Coronary artery (tissue), 2 donors: ENCODE data around the gene PBLD.
A peak's percentile ranks its signal among the peaks of the same experiment; 100 is the strongest.
"Not testable (repeated sequence)": the region's sequence is repeated elsewhere in the genome, so short reads cannot be mapped to it uniquely, and the experiment has no call there.

Experiments used
- DNase-seq: peaks from one replicate; pipeline ENCODE4 v3.0.0-alpha.2; 2017; ENCODE audit warnings: low spot score
- H3K27ac ChIP-seq, 2 donors: fragments of 200-600 bp; sonication (generic); one replicate each; pipeline ENCODE4 v1.5.1; 2016 to 2019
- H3K4me3 ChIP-seq: fragments of 200-600 bp; sonication (generic); 2 replicates; pipeline ENCODE4 v1.5.1; 2016; ENCODE audit warnings: mild to moderate bottlenecking, moderate library complexity
- TF ChIP-seq, protein P1 (sequence below): fragments of 200-600 bp; sonication (generic); IDR thresholded peaks from one replicate; pipeline ENCODE4 v1.5.1; 2019; ENCODE audit warnings: antibody characterized with exemption

Gene PBLD

DNA sequence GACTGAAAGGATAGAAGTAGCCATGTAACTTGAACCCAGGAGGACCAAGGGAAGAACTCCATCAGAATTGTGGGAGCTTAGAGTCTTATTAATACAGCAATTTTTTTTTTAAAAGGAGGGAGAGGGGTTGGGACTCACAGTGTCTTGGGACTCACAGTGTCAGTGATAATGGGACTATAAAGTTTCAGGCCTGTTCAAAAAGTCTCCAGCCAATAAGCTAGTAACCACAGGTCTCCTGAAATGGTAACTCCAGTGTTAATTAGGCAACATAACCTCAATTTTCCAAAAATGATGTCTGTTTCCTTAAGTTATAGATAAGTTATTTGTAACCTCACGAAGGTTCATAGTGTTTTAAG, 3.2 kb downstream of the PBLD start:
- H3K4me3 ChIP-seq: no peak overlapping the region
- TF ChIP-seq, protein P1, sequence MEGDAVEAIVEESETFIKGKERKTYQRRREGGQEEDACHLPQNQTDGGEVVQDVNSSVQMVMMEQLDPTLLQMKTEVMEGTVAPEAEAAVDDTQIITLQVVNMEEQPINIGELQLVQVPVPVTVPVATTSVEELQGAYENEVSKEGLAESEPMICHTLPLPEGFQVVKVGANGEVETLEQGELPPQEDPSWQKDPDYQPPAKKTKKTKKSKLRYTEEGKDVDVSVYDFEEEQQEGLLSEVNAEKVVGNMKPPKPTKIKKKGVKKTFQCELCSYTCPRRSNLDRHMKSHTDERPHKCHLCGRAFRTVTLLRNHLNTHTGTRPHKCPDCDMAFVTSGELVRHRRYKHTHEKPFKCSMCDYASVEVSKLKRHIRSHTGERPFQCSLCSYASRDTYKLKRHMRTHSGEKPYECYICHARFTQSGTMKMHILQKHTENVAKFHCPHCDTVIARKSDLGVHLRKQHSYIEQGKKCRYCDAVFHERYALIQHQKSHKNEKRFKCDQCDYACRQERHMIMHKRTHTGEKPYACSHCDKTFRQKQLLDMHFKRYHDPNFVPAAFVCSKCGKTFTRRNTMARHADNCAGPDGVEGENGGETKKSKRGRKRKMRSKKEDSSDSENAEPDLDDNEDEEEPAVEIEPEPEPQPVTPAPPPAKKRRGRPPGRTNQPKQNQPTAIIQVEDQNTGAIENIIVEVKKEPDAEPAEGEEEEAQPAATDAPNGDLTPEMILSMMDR: no peak
- DNase-seq: no peak
- peak overlapping the region in 1 of 2 donors; percentile 98 for H3K27ac ChIP-seq

DNA sequence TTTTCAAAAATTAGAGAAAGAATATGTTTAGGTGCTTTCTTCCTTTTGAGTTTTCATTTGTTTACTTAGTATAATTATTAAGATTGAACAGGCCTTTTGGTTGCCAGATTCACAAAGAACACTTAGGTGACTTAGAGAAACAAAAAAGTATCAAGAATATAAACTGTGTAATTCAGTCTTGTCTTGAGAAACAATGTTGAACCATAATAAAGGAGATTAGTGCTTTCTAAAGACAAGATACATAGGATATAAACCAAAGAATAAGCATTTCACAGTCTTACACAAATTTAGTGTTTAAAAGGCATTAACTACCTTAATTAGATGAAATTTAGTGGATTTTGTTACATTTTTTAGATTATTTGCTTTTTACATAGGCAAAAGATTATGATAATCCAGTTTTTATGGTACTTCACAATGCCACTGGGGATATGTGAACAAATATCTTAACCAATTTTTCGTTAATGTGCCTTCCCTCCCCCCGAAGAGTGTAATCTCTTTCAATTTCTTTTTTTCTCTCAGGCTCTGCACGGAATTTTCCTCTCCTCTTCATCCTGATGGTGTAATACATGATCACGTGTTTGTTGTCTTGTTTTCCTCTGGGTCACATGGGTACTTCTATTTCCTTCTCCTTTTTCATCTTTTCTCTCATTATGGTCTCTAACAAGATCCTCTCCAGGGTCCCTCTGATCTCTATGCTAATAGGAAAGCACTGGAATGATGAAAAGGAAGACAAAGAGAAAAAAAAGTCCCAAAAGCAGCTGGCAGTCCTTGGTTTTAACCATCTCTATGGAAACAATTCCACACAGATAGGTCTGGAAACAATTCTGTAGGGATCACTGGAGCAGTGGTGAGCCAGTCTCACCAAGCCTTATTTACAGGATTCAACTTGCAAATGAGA, 4.6 kb downstream of the PBLD start:
- H3K27ac ChIP-seq: peak overlapping the region in 1 of 2 donors; percentile 98
- peak overlapping the region; percentile 39 for H3K4me3 ChIP-seq
- DNase-seq: no peak
- TF ChIP-seq, protein P1: no peak

DNA sequence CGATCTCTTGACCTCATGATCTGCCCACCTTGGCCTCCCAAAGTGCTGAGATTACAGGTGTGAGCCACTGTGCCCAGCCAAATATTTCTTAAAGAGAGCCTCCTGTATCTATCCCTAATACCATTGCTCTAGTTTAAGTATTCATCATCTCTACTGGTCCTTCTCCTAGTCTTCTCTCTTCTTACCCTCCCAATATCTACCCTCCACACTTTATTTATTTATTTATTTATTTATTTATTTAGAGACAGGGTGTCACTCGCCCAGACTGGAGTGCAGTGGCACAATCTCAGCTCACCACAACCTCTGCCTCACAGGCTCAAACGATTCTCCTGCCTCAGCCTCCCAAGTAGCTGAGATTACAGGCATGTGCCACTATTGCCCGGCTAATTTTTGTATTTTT, 8.3 kb downstream of the PBLD start:
- H3K27ac ChIP-seq, H3K4me3 ChIP-seq, DNase-seq: not testable (repeated sequence)

DNA sequence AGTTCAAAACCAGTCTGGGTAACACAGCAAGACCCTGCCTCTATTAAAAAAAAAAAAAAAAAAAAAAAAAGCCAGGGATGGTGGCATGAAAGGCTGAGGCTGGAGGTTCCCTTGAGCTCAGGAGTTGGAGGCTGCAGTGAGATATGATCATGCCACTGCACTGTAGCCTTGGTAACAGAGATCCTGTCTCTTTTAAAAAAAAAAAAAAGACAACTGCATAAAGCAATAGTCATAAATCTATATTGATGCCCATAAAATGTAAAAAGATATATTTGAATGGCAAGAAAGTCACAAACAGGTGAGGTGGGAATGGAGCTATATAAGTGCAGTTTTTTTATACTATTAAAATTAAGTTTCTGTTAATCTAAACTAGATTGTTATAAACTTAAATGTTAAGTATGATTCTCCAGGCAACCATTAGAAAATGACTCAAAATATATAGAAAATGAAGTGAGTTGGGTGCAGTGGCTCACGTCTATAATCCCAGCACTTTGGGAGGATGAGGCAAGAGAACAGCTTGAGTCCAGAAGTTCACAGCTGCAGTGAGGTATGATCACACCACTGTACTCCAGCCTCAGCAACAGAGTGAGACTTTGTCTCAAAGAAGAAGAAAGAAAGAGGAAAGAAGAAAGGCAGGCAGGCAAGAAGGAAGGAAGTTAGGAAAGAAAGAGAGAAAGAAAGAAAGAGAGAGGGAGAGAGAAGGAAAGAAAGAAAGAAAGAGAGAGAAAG, 14.2 kb downstream of the PBLD start:
- H3K27ac ChIP-seq: no peak overlapping the region
- TF ChIP-seq, protein P1: no peak
- H3K4me3 ChIP-seq: no peak overlapping the region
- DNase-seq: no peak

DNA sequence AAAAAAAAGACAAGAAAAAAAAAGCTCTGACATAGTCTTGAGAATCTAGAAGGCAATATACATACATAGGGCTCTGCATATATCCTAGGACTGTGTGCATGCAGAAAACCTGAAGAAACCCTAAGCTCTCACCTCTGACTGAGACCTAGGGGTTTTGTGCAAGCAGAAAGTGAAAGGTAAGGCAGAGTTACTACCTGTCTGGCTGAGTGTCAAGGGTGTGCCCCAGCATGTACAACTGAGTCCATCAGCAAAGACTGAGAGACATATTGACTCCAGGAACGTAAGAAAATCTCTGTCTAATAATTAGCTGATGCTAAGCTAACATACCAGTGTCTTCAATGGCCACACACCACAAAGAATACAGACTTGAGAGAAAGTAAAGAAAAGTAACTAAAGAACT, 17.1 kb downstream of the PBLD start:
- Histone ChIP-seq H3K27ac (no peak overlapping the region), H3K4me3 (no peak overlapping the region)
- TF ChIP-seq, protein P1: no peak
- no peak for DNase-seq

DNA sequence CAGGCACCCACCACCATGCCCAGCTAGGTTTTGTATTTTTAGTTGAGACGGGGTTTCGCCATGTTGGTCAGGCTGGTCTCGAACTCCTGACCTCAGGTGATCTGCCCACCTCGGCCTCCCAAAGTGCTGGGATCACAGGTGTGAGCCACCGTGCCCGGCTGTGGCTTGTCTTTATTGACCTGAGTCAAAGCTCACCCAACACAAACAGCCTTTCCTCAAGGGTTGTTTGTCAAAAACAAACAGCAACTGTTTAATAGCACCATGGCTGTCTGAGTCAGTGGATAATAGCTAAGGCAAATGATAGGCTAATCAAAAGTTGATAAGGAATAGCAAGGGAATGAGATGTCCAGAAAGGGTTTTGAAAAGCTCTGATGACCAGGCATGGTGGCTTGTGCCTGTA, 17.8 kb downstream of the PBLD start:
- not testable (repeated sequence) for H3K4me3 ChIP-seq, DNase-seq, H3K27ac ChIP-seq

DNA sequence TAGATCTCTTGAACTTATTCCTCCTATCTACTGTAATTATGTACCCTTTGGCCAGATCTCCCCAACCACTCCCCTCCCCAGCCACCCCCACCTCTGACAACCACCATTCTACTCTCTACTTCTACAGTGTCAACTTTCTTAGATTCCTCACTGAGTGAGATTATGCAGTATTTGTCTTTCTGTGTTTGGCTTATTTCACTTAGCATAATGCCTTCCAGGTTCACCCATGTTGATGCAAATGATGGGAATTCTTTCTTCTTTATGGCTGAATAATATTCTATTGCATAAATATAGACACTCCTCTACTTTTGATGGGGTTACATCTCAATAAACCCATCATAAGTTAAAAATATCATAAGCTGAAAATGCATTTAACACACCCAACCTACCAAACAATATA, 22.2 kb downstream of the PBLD start:
- Histone ChIP-seq H3K27ac (no peak overlapping the region), H3K4me3 (no peak overlapping the region)
- no peak for DNase-seq
- TF ChIP-seq, protein P1: no peak

DNA sequence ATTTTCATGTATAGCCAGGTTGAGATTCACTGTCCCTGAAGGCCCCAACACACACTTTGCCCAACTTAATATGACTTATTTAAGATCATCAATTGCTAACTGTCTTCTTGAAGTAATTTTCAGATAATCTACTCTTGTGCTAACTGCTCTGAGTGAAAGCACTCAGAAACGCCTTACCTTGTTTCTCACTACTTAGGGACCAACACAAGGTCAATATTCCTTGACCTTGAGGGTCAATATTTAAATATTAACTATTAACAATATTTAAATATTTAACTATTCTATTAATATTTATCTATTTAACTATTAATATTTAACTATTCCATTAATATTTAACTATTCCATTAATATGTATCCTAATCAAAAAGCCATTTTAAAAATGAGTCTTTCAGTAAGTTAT, 26.9 kb downstream of the PBLD start:
- TF ChIP-seq, protein P1: no peak
- no peak for DNase-seq
- no peak overlapping the region for H3K27ac ChIP-seq
- H3K4me3 ChIP-seq: no peak overlapping the region
